Adipocyte (in vitro differentiated cells): ENCODE measurements around the gene PPT1.
"Not testable (repeated sequence)": the region's sequence is repeated elsewhere in the genome, so short reads cannot be mapped to it uniquely, and the experiment has no call there.

ENCODE experiments used
- DNase-seq: peaks from one replicate; pipeline ENCODE4 v3.0.0-alpha.2; 2015; ENCODE audit warnings: low read depth
- H3K27me3 ChIP-seq: replicated peaks from 2 replicates; pipeline ENCODE4 v1.7.0; 2013; ENCODE audit warnings: mild to moderate bottlenecking, low read length, moderate library complexity; ENCODE audit not compliant: control insufficient read depth, insufficient read depth
- H3K36me3 ChIP-seq: 2 replicates; pipeline ENCODE4 v1.7.0; 2013; ENCODE audit warnings: low read length, mild to moderate bottlenecking, moderate library complexity; ENCODE audit not compliant: control insufficient read depth, insufficient read depth, severe bottlenecking
- H3K4me1 ChIP-seq: 2 replicates; pipeline ENCODE4 v1.7.0; 2013; ENCODE audit warnings: mild to moderate bottlenecking, low read length, moderate library complexity; ENCODE audit not compliant: control insufficient read depth, insufficient read depth
- H3K4me3 ChIP-seq: 2 replicates; pipeline ENCODE4 v1.7.0; 2013; ENCODE audit warnings: mild to moderate bottlenecking, low read length, moderate library complexity
- H3K9ac ChIP-seq: 2 replicates; pipeline ENCODE4 v1.7.0; 2013; ENCODE audit warnings: mild to moderate bottlenecking, low read length, moderate library complexity
- H3K9me3 ChIP-seq: 2 replicates; pipeline ENCODE4 v1.7.0; 2013; ENCODE audit warnings: mild to moderate bottlenecking, low read length, moderate library complexity; ENCODE audit not compliant: control insufficient read depth

PPT1 gene

GRCh38 chr1:40038697-40039096 is 58.4 kb downstream of the PPT1 start:
- peaks cover 6% of the 10 kb centered on the region for H3K36me3 ChIP-seq
- H3K9ac ChIP-seq = peak overlapping the region; percentile 99
- H3K27me3 ChIP-seq = no peaks in the 10 kb centered on the region
- no peaks in the 10 kb centered on the region for H3K9me3 ChIP-seq
- H3K4me1 ChIP-seq = peaks cover 45% of the 10 kb centered on the region
- DNase-seq = no peak
- no peak overlapping the region for H3K4me3 ChIP-seq

- not testable (repeated sequence) for H3K27me3 ChIP-seq, H3K9me3 ChIP-seq, DNase-seq, H3K36me3 ChIP-seq, H3K4me3 ChIP-seq, H3K9ac ChIP-seq
- H3K4me1 ChIP-seq = peaks cover 32% of the 10 kb centered on the region
Observed at GRCh38 chr1:40037254-40037653, 59.8 kb downstream of the PPT1 start.

GRCh38 chr1:40036574-40036973 is 60.5 kb downstream of the PPT1 start:
- no peaks in the 10 kb centered on the region for H3K36me3 ChIP-seq
- no peak overlapping the region for H3K9ac ChIP-seq
- H3K9me3 ChIP-seq = no peaks in the 10 kb centered on the region
- H3K27me3 ChIP-seq = no peaks in the 10 kb centered on the region
- peak; percentile 81 for DNase-seq
- no peak overlapping the region for H3K4me3 ChIP-seq
- peaks cover 29% of the 10 kb centered on the region for H3K4me1 ChIP-seq

- no peak for DNase-seq
- H3K27me3 ChIP-seq = no peaks in the 10 kb centered on the region
- no peak overlapping the region for H3K4me3 ChIP-seq
- no peaks in the 10 kb centered on the region for H3K9me3 ChIP-seq
- peaks cover 25% of the 10 kb centered on the region for H3K4me1 ChIP-seq
- no peak overlapping the region for H3K9ac ChIP-seq
- H3K36me3 ChIP-seq = no peaks in the 10 kb centered on the region
Observed at GRCh38 chr1:40034869-40035268, 62.2 kb downstream of the PPT1 start.

- Histone ChIP-seq H3K27me3 (no peaks in the 10 kb centered on the region), H3K36me3 (no peaks in the 10 kb centered on the region), H3K4me1 (peaks cover 16% of the 10 kb centered on the region), H3K4me3 (no peak overlapping the region), H3K9ac (no peak overlapping the region), H3K9me3 (no peaks in the 10 kb centered on the region)
- peak; percentile 85 for DNase-seq
Observed at GRCh38 chr1:40032240-40032891, 64.7 kb downstream of the PPT1 start.

- H3K27me3 ChIP-seq = no peaks in the 10 kb centered on the region
- H3K4me1 ChIP-seq = peaks cover 3% of the 10 kb centered on the region
- H3K9me3 ChIP-seq = peaks cover 5% of the 10 kb centered on the region
- no peak overlapping the region for H3K9ac ChIP-seq
- DNase-seq = no peak
- no peaks in the 10 kb centered on the region for H3K36me3 ChIP-seq
- H3K4me3 ChIP-seq = no peak overlapping the region
Observed at GRCh38 chr1:40030528-40031135, 66.4 kb downstream of the PPT1 start.

GRCh38 chr1:40029608-40030007 is 67.4 kb downstream of the PPT1 start:
- H3K4me1 ChIP-seq = peaks cover 3% of the 10 kb centered on the region
- H3K9ac ChIP-seq = no peak overlapping the region
- peaks cover 5% of the 10 kb centered on the region for H3K9me3 ChIP-seq
- H3K27me3 ChIP-seq = no peaks in the 10 kb centered on the region
- H3K36me3 ChIP-seq = no peaks in the 10 kb centered on the region
- no peak overlapping the region for H3K4me3 ChIP-seq
- DNase-seq = no peak

GRCh38 chr1:40027647-40028046 is 69.4 kb downstream of the PPT1 start:
- Histone ChIP-seq H3K27me3 (no peaks in the 10 kb centered on the region), H3K9me3 (peaks cover 13% of the 10 kb centered on the region), H3K4me3 (no peak overlapping the region), H3K4me1 (peaks cover 3% of the 10 kb centered on the region), H3K9ac (no peak overlapping the region), H3K36me3 (no peaks in the 10 kb centered on the region)
- no peak for DNase-seq

- H3K4me3 ChIP-seq = no peak overlapping the region
- DNase-seq = no peak
- H3K4me1 ChIP-seq = no peaks in the 10 kb centered on the region
- no peak overlapping the region for H3K9ac ChIP-seq
- H3K27me3 ChIP-seq = no peaks in the 10 kb centered on the region
- H3K36me3 ChIP-seq = no peaks in the 10 kb centered on the region
- peaks cover 13% of the 10 kb centered on the region for H3K9me3 ChIP-seq
Observed at GRCh38 chr1:40024671-40025070, 72.4 kb downstream of the PPT1 start.

GRCh38 chr1:40023379-40023944 is 73.6 kb downstream of the PPT1 start:
- no peak for DNase-seq
- no peaks in the 10 kb centered on the region for H3K4me1 ChIP-seq
- H3K9me3 ChIP-seq = peaks cover 13% of the 10 kb centered on the region
- H3K4me3 ChIP-seq = no peak overlapping the region
- no peaks in the 10 kb centered on the region for H3K36me3 ChIP-seq
- H3K27me3 ChIP-seq = no peaks in the 10 kb centered on the region
- H3K9ac ChIP-seq = no peak overlapping the region
